ENCODE measurements around the gene WBP2. TPM values are rescaled to one million over a fixed set of nuclear protein-coding genes. Genes with fewer than 3 reads are reported as not detected.
"Not testable (repeated sequence)": the region's sequence is repeated elsewhere in the genome, so short reads cannot be mapped to it uniquely, and the experiment has no call there.

Gene WBP2
- total and polyA plus RNA-seq, 4 donors: 67.2 to 195 (median 135) TPM

DNA sequence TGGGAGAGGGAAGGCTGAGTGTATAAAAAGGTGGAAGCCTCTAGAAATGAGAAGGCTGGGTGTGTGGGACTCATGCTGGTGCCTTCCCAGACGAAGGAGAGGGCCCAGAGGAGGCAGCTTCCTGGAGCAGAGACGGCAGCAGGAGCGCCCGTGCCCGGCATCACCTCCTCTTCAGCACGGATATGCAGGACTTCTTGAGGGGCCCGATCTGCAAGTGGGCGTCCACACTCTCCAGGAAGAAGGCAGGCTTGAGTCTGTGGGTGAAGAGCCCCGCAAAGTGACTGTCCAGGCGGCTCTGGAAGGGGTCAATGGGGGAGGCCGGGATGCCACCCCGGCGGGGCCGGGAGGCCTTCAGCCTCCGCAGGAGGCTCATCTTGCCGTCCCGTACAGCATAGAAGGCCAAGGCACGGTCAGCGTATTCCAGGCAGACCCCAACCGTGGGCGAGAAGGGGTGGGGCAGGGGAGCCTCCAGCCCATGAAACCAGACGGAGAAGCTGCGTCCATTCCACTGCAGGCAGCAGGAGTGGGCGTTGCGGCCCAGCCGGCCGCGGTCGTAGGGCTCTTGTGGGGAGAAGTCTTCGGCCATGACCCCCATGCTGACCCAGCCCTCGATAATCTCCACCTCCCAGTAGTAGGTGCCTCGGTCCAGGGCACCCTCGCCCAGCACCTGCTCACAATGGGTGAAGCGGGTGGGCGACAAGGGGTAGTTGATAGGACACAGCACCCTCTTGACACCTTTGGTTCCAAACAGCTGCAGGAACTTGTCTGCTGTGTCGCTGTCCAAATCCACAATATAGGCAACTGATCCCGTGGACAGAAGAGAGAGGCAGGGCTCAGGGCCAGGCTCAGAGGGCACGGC, 19.4 kb upstream of the WBP2 start:
- H3K9me3 ChIP-seq (ENCODE audit: control insufficient read depth in 4 of 4, insufficient read depth in 3 of 4, low read length in 3 of 4): no peaks in the 10 kb centered on the region
- 93 to 97% methylated on average over 38 of the region's 38 CpGs for WGBS, 2 donors
- peaks cover 0 to 11% (median 7%) of the 10 kb centered on the region in 4 donors for H3K36me3 ChIP-seq (ENCODE audit: control insufficient read depth in 4 of 4, insufficient read depth in 4 of 4, low read length in 4 of 4)
- H3K4me3 ChIP-seq: no peak overlapping the region
- peaks cover 3 to 49% (median 29%) of the 10 kb centered on the region in 5 donors for H3K4me1 ChIP-seq (ENCODE audit: control insufficient read depth in 5 of 5, insufficient read depth in 5 of 5, low read length in 5 of 5)
- no peak for TF ChIP-seq CTCF (IDR thresholded peaks at IDR 0.05; ENCODE audit: control extremely low read depth, extremely low read depth)
- H3K9ac ChIP-seq (ENCODE audit: insufficient read depth in 1 of 2, low read length in 2 of 2): no peak overlapping the region
- peak overlapping the region in 1 of 2 donors; percentile 96 for H3K27ac ChIP-seq (ENCODE audit: low read depth in 1 of 2, low read length in 1 of 2)
- ATAC-seq (ENCODE audit: insufficient read depth, low FRiP score): no peak
- H3K27me3 ChIP-seq (ENCODE audit: control insufficient read depth in 3 of 3, insufficient read depth in 3 of 3, low read length in 2 of 3): no peaks in the 10 kb centered on the region
- DNase-seq: no peak

DNA sequence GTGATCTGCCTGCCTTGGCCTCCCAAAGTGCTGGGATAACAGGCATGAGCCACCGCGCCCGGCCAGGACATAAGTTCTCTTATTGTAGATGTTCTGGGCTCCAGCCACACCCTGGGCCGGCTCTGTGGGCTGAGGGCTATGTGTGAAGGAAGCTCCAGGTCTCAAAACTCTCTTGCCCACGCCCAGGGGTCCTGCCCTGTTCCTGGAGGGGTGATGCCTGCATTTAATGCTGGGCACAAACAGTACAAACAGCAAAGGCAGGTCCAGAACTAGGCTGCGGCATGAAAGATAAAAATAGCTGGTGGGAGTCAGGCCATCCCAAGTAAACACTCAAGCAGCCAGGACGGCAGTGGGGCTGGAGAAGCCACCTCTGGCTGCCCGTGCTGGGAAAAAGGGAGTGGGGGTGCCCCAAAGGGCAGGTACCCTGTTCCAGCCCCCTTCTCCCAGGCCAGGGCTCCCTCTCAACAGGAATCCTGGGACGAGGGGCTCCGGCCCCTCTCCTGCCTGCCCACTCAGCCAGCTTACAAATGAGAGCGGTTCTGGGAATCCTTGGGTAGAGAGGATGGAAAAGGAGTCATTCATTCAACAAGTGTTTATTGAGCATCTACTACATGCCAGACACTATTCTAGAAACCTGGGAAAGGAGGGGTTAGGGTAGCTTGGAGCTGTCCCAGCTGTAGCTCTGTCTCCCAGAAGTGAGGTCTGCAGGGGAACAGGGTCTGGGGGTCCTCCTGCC, 18.6 kb upstream of the WBP2 start:
- Histone ChIP-seq H3K9ac (ENCODE audit: insufficient read depth in 1 of 2, low read length in 2 of 2) (no peak overlapping the region), H3K9me3 (ENCODE audit: control insufficient read depth in 4 of 4, insufficient read depth in 3 of 4, low read length in 3 of 4) (no peaks in the 10 kb centered on the region), H3K4me1 (ENCODE audit: control insufficient read depth in 5 of 5, insufficient read depth in 5 of 5, low read length in 5 of 5) (peaks cover 3 to 55% (median 31%) of the 10 kb centered on the region in 5 donors), H3K4me3 (no peak overlapping the region), H3K27ac (ENCODE audit: low read depth in 1 of 2, low read length in 1 of 2) (peak overlapping the region; percentile 87 to 96), H3K36me3 (ENCODE audit: control insufficient read depth in 4 of 4, insufficient read depth in 4 of 4, low read length in 4 of 4) (peaks cover 0 to 11% (median 7%) of the 10 kb centered on the region in 4 donors), H3K27me3 (ENCODE audit: control insufficient read depth in 3 of 3, insufficient read depth in 3 of 3, low read length in 2 of 3) (no peaks in the 10 kb centered on the region)
- ATAC-seq (ENCODE audit: insufficient read depth, low FRiP score) (no peak), DNase-seq (no peak)
- no peak for TF ChIP-seq CTCF (IDR thresholded peaks at IDR 0.05; ENCODE audit: control extremely low read depth, extremely low read depth)
- 62 to 79% methylated on average over 11 of the region's 11 CpGs for WGBS, 2 donors

DNA sequence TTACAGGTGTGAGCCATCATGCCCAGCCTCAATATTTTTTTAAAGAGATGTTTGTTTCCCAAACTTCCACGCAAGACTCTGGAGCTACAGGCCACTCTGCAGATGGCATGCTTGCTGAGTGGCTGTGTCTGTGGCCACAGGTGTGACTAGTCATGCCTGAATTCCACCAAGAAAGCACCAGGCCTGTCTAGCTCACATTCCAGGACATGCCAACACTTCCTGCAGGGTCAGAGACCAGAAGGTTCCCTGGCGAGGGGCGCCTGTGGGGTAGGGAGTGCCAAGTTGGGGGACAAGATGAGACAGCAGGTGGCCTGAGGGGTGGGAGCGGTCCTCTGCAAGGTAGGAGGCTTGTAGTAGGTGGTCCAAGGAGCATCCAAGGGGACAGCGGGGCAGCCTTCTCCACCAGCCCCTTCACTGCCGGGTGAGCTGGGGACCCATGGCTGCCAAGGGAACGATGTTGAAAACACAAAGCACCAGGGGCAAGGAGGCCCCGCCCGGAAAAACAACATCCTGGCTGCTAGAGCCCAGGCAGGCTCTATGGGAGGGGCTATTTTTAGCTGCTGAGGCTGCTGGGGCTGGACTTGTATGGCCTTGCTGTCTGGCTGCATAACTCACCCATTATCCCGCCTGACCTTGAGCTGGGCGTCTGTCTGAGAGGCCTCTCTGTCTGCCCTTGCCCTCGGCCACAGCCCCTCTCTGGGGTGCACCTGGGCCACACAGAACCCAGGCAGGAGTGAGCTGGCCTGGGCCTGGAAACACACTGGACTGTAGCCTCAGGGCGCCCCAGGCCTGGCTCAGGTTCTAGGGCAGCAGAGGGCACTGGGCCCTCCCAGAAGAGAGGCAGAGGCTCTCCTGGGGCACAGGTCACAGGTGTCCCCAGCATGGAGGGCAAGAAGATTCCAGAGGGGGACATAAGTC, 17.6 kb upstream of the WBP2 start:
- H3K4me1 ChIP-seq (ENCODE audit: control insufficient read depth in 5 of 5, insufficient read depth in 5 of 5, low read length in 5 of 5): peaks cover 3 to 58% (median 31%) of the 10 kb centered on the region in 5 donors
- no peak for TF ChIP-seq CTCF (IDR thresholded peaks at IDR 0.05; ENCODE audit: control extremely low read depth, extremely low read depth)

DNA sequence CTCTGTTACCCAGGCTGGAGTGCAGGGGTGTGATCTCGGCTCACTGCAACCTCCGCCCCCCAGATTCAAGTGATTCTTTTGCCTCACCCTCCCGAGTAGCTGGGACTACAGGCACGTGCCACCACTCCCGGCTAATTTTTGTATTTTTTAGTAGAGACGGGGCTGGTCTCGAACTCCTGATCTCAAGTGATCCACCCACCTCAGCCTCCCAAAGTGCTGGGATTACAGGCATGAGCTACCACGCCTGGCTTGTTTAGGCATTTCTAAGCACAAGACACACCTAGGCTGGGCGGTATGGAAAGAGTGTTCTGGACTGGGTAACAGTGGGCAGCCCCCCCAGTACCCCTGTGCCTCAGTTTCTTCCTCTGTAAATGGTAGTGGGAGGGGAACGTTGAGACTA, 15.1 kb upstream of the WBP2 start:
- not testable (repeated sequence) for H3K27me3 ChIP-seq (ENCODE audit: control insufficient read depth in 3 of 3, insufficient read depth in 3 of 3, low read length in 2 of 3); H3K4me3 ChIP-seq; H3K9me3 ChIP-seq (ENCODE audit: control insufficient read depth in 4 of 4, insufficient read depth in 3 of 4, low read length in 3 of 4); ATAC-seq (ENCODE audit: insufficient read depth, low FRiP score); H3K9ac ChIP-seq (ENCODE audit: insufficient read depth in 1 of 2, low read length in 2 of 2); DNase-seq
- Histone ChIP-seq H3K36me3 (ENCODE audit: control insufficient read depth in 4 of 4, insufficient read depth in 4 of 4, low read length in 4 of 4) (peaks cover 0 to 11% (median 1%) of the 10 kb centered on the region in 4 donors), H3K27ac (ENCODE audit: low read depth in 1 of 2, low read length in 1 of 2) (peak overlapping the region; percentile 62 to 88), H3K4me1 (ENCODE audit: control insufficient read depth in 5 of 5, insufficient read depth in 5 of 5, low read length in 5 of 5) (peaks cover 3 to 39% (median 18%) of the 10 kb centered on the region in 5 donors)
- 73 to 89% methylated on average over 10 of the region's 10 CpGs for WGBS, 2 donors

More for the DNA sequence above, 17.6 kb upstream of the WBP2 start:
- WGBS, 2 donors: 41 to 48% methylated on average over 13 of the region's 13 CpGs
- H3K4me3 ChIP-seq: no peak overlapping the region
- H3K27ac ChIP-seq (ENCODE audit: low read depth in 1 of 2, low read length in 1 of 2): peak overlapping the region; percentile 87 to 96
- no peaks in the 10 kb centered on the region for H3K27me3 ChIP-seq (ENCODE audit: control insufficient read depth in 3 of 3, insufficient read depth in 3 of 3, low read length in 2 of 3)
- H3K36me3 ChIP-seq (ENCODE audit: control insufficient read depth in 4 of 4, insufficient read depth in 4 of 4, low read length in 4 of 4): peaks cover 0 to 11% (median 7%) of the 10 kb centered on the region in 4 donors
- H3K9ac ChIP-seq (ENCODE audit: insufficient read depth in 1 of 2, low read length in 2 of 2): peak overlapping the region in 1 of 2 donors; percentile 9
- DNase-seq: peak; percentile 66 to 75 (median 70)
- ATAC-seq (ENCODE audit: insufficient read depth, low FRiP score): no peak
- no peaks in the 10 kb centered on the region for H3K9me3 ChIP-seq (ENCODE audit: control insufficient read depth in 4 of 4, insufficient read depth in 3 of 4, low read length in 3 of 4)
